Measurements from ENCODE around the gene RAP1GAP. TPM values are rescaled to one million over a fixed set of nuclear protein-coding genes. Genes with fewer than 3 reads are reported as not detected.
A peak's percentile ranks its signal among the peaks of the same experiment; 100 is the strongest.

The RAP1GAP gene
- total and polyA plus RNA-seq, 2 of the 13 experiments (the other 11 are each of a cell fraction or from before 2014, with no cell fraction given), result 11.9 to 37.5 TPM

- no peak for TF ChIP-seq E2F2 (CRISPR knock-in tag; IDR thresholded peaks at IDR 0.05; ENCODE audit: borderline replicate concordance)
- no peak for TF ChIP-seq JUN (CRISPR knock-in tag; IDR thresholded peaks at IDR 0.05)
- TF ChIP-seq ZNF687 (CRISPR knock-in tag; IDR thresholded peaks at IDR 0.05), result peak; percentile 94
- peak; percentile 82 for TF ChIP-seq ARID3A (IDR thresholded peaks at IDR 0.05; ENCODE audit: low read depth, low read length)
- TF ChIP-seq ATF4 (CRISPR knock-in tag; IDR thresholded peaks at IDR 0.05), result 0 out of 4 replicates have a peak, but pooled peaks of 1 of the 2 experiments have one; percentile 49
- TF ChIP-seq ASH2L (IDR thresholded peaks at IDR 0.05; ENCODE audit: insufficient read length, low read depth, low read length), result peak; percentile 59
- TF ChIP-seq ZHX1 (CRISPR knock-in tag; IDR thresholded peaks at IDR 0.05; ENCODE audit: low read depth), result no peak
- TF ChIP-seq KAT2B (IDR thresholded peaks at IDR 0.05; ENCODE audit: borderline replicate concordance, low read depth, low read length), result peak; percentile 34; the same call in 1 of the 2 replicates
- peak; percentile 66; the same call in 1 of the 2 replicates for TF ChIP-seq ZNF143 (CRISPR knock-in tag; IDR thresholded peaks at IDR 0.05)
- TF ChIP-seq CBFB (CRISPR knock-in tag; IDR thresholded peaks at IDR 0.05), result 0 out of 2 replicates have a peak, but pooled peaks have one; percentile 65
- peak; percentile 88 for TF ChIP-seq ZNF609 (CRISPR knock-in tag; IDR thresholded peaks at IDR 0.05; ENCODE audit: borderline replicate concordance)
Observed at GRCh38 chr1:21623410-21623961, 45.7 kb downstream of the RAP1GAP start (continued).

Data from HepG2 (cell line).